ENCODE results near the gene DDX11. TPM values are rescaled to one million over a fixed set of nuclear protein-coding genes. Genes with fewer than 3 reads are reported as not detected.
"Not testable (repeated sequence)": the region's sequence is repeated elsewhere in the genome, so short reads cannot be mapped to it uniquely, and the experiment has no call there.

The DDX11 gene
- polyA plus RNA-seq, 1 of the 3 experiments (the other 2 are of a cell fraction): 33.4 TPM

DNA sequence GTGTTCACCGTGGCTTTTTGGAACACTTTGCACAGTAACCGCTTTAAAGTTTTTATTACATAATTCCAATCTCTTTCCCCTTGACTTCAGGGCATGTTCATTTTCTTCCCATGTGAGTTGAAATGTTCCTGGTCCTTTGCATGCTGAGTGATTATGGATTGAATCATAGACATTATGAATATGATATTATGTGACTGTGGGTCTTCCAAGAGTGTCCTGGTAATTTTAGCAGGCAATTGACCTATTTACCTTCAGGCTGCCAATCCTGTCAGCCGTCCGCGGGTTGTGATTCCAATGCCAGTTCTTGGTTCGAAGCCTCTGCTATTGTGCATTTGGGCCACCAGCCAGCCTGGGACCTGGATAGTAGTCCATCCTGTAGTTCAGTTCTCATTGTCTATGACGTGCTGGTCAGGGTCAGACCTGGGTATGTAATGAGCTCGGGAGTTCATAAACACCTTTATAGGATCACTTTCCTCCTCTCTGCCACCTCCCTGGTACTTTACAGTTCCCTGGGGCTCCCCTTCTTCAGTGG lies 32.6 kb upstream of the DDX11 start:
- Histone ChIP-seq H3F3A (replicated peaks; ENCODE audit: insufficient read depth) (no peaks in the 10 kb centered on the region), H3K4me1 (ENCODE audit: control insufficient read depth in 1 of 2, insufficient read depth in 2 of 2, low read depth in 1 of 2, low read length in 1 of 2) (no peaks in the 10 kb centered on the region), H4K20me1 (ENCODE audit: insufficient read depth) (no peaks in the 10 kb centered on the region), H3K9me3 (no peaks in the 10 kb centered on the region), H3K9ac (no peak overlapping the region), H3K79me2 (ENCODE audit: insufficient read depth) (no peaks in the 10 kb centered on the region), H3K4me3 (ENCODE audit: low read depth in 2 of 2, low read length in 1 of 2) (no peak overlapping the region), H3K9me2 (no peaks in the 10 kb centered on the region), H3K27ac (ENCODE audit: low read depth in 2 of 2, low read length in 1 of 2) (no peak overlapping the region), H3K36me3 (replicated peaks in 1 of 2; ENCODE audit: control insufficient read depth in 1 of 2, insufficient read depth in 2 of 2, low read length in 1 of 2) (no peaks in the 10 kb centered on the region), H3K4me2 (no peak overlapping the region), H3K27me3 (ENCODE audit: insufficient read depth) (no peaks in the 10 kb centered on the region), H2AFZ (ENCODE audit: low read depth) (no peak overlapping the region)
- 79% methylated on average over 8 of the region's 8 CpGs for WGBS (ENCODE audit: low lambda C conversion rate)
- ChIA-PET POLR2A (no interaction called here), CTCF (no interaction called here)
- no peak for DNase-seq
- no peak for TF ChIP-seq POLR2AphosphoS5 (IDR thresholded peaks at IDR 0.05; ENCODE audit: low read depth, low read length)
- no peak for TF ChIP-seq TCF12 (IDR thresholded peaks at IDR 0.05)
- TF ChIP-seq EZH2phosphoT487 (IDR thresholded peaks at IDR 0.05; ENCODE audit: borderline replicate concordance, low read depth): no peak
- TF ChIP-seq NFIC (IDR thresholded peaks at IDR 0.05; ENCODE audit: borderline replicate concordance): no peak
- no peak for TF ChIP-seq FOXJ3 (CRISPR knock-in tag; IDR thresholded peaks at IDR 0.05)
- no peak for TF ChIP-seq MXI1 (IDR thresholded peaks at IDR 0.05; ENCODE audit: low read depth, low read length)
- no peak for TF ChIP-seq YY1 (IDR thresholded peaks at IDR 0.05; ENCODE audit: low read depth)

DNA sequence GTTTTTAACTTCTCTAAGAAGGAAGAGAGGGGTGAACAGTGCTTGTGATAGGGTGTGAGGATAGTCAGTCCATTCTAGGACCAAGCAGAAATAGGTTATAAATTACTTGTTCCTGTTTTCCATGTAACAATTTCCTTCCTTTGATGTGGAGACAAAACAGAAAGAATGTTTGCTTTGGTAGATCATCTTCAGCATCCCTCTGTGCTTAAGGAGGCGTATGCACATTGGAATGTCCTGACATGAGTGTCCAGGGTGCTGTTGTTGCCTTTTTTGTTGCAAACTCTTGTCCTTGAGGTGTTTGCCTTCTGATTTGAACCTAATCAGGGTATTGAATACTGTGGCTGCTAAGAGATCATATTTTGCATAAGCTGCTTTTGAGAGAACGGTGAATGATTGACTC lies 23.5 kb upstream of the DDX11 start:
- H3K9me3 ChIP-seq; H3K4me2 ChIP-seq; H3K27me3 ChIP-seq (ENCODE audit: insufficient read depth); DNase-seq; POLR2A ChIA-PET; H3K4me1 ChIP-seq (ENCODE audit: control insufficient read depth in 1 of 2, insufficient read depth in 2 of 2, low read depth in 1 of 2, low read length in 1 of 2); H3F3A ChIP-seq (replicated peaks; ENCODE audit: insufficient read depth); H3K36me3 ChIP-seq (replicated peaks in 1 of 2; ENCODE audit: control insufficient read depth in 1 of 2, insufficient read depth in 2 of 2, low read length in 1 of 2); H2AFZ ChIP-seq (ENCODE audit: low read depth); H3K4me3 ChIP-seq (ENCODE audit: low read depth in 2 of 2, low read length in 1 of 2); CTCF ChIA-PET; H3K9ac ChIP-seq; H3K9me2 ChIP-seq; H3K27ac ChIP-seq (ENCODE audit: low read depth in 2 of 2, low read length in 1 of 2); H4K20me1 ChIP-seq (ENCODE audit: insufficient read depth); H3K79me2 ChIP-seq (ENCODE audit: insufficient read depth): not testable (repeated sequence)
- WGBS (ENCODE audit: low lambda C conversion rate): 91% methylated on average over 2 of the region's 2 CpGs

DNA sequence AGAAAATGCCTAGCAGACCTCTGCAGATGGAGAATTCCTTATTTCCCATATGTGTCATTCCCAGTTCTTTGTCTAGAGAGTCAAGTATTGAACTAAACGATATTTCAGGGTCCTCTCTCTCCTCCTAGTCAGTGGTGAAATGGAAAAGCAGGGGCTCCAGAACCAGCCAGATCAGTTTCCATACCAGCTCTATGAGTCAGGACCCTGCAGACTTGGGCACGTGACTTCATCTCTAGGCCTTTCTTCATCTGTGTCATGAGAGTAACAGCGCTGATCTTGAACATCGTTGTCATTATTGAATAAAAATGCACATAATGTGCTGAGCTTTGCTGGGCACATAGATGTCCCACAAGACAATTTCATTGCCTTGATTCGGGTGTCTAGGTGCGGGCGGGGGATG lies 23.1 kb upstream of the DDX11 start:
- H3K4me3 ChIP-seq (ENCODE audit: low read depth in 2 of 2, low read length in 1 of 2); H3K9me3 ChIP-seq; H2AFZ ChIP-seq (ENCODE audit: low read depth); H3K27me3 ChIP-seq (ENCODE audit: insufficient read depth); H3K36me3 ChIP-seq (replicated peaks in 1 of 2; ENCODE audit: control insufficient read depth in 1 of 2, insufficient read depth in 2 of 2, low read length in 1 of 2); H3K79me2 ChIP-seq (ENCODE audit: insufficient read depth); H3K9ac ChIP-seq; H3K9me2 ChIP-seq; H4K20me1 ChIP-seq (ENCODE audit: insufficient read depth); H3K4me2 ChIP-seq; CTCF ChIA-PET; POLR2A ChIA-PET; H3F3A ChIP-seq (replicated peaks; ENCODE audit: insufficient read depth); H3K27ac ChIP-seq (ENCODE audit: low read depth in 2 of 2, low read length in 1 of 2); DNase-seq; H3K4me1 ChIP-seq (ENCODE audit: control insufficient read depth in 1 of 2, insufficient read depth in 2 of 2, low read depth in 1 of 2, low read length in 1 of 2): not testable (repeated sequence)
- TF ChIP-seq, protein P1, sequence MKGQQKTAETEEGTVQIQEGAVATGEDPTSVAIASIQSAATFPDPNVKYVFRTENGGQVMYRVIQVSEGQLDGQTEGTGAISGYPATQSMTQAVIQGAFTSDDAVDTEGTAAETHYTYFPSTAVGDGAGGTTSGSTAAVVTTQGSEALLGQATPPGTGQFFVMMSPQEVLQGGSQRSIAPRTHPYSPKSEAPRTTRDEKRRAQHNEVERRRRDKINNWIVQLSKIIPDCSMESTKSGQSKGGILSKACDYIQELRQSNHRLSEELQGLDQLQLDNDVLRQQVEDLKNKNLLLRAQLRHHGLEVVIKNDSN (IDR thresholded peaks at IDR 0.05; ENCODE audit: borderline replicate concordance, low read depth): peak; percentile 79
- TF ChIP-seq JUND (IDR thresholded peaks at IDR 0.05): peak; percentile 7; the same call in 1 of the 2 replicates
- 72% methylated on average over 7 of the region's 7 CpGs for WGBS (ENCODE audit: low lambda C conversion rate)

DNA sequence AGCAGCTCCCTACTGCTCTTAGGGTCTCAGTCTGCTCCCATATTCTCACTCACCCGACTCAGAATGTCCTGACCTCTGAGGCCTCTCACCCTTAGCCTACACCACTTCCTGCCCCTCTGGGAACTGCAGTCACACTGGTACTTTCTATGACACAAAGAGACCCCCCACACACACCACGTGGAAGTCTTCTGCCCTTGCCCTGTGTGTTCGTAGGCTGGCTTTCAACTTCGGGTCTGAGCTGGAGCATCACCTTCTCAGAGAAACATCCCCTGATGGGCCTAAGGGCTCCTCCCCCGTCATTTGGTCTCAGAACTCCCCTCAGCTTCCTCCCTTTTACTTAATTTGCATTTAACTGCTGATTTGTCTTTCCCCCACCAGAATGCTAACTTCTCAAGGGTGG lies 22.0 kb upstream of the DDX11 start:
- 87% methylated on average over 4 of the region's 5 CpGs for WGBS (ENCODE audit: low lambda C conversion rate)

DNA sequence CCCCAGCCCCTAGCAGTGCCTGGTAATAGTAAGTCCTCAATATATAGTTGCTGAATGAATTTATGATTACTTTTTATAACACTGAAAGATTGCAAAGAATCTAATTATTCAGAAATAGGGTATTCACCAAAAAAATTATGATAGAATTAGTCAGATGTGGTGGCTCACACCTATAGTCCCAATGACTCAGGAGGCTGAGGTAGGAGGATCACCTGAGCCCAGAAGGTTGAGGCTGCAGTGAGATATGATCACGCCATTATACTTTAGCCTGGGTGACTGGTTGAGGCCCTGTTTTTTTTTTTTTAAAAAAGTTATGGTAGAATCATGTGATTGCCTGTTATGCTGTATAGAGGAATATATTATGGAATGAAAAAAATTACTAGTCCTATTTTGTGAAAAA lies 21.5 kb upstream of the DDX11 start:
- H3K36me3 ChIP-seq (replicated peaks in 1 of 2; ENCODE audit: control insufficient read depth in 1 of 2, insufficient read depth in 2 of 2, low read length in 1 of 2); H3K4me1 ChIP-seq (ENCODE audit: control insufficient read depth in 1 of 2, insufficient read depth in 2 of 2, low read depth in 1 of 2, low read length in 1 of 2); H3K9me2 ChIP-seq; POLR2A ChIA-PET; H3K4me2 ChIP-seq; DNase-seq; H3K9me3 ChIP-seq; H3K79me2 ChIP-seq (ENCODE audit: insufficient read depth); H3K27ac ChIP-seq (ENCODE audit: low read depth in 2 of 2, low read length in 1 of 2); H3F3A ChIP-seq (replicated peaks; ENCODE audit: insufficient read depth); H2AFZ ChIP-seq (ENCODE audit: low read depth); H3K9ac ChIP-seq; H4K20me1 ChIP-seq (ENCODE audit: insufficient read depth); H3K27me3 ChIP-seq (ENCODE audit: insufficient read depth); H3K4me3 ChIP-seq (ENCODE audit: low read depth in 2 of 2, low read length in 1 of 2): not testable (repeated sequence)
- WGBS (ENCODE audit: low lambda C conversion rate): 95% methylated on average over 1 of the region's 1 CpG
- CTCF ChIA-PET: interaction anchor here (1.8 to 2.1 kb wide), 2 partner anchors 66 to 205 kb away, joined by 4 to 7 read pairs; no protein-coding TSS in a partner anchor

More for the DNA sequence above, 22.0 kb upstream of the DDX11 start:
- H3K9ac ChIP-seq; H3K9me3 ChIP-seq; H3K4me3 ChIP-seq (ENCODE audit: low read depth in 2 of 2, low read length in 1 of 2); H3K36me3 ChIP-seq (replicated peaks in 1 of 2; ENCODE audit: control insufficient read depth in 1 of 2, insufficient read depth in 2 of 2, low read length in 1 of 2); H4K20me1 ChIP-seq (ENCODE audit: insufficient read depth); H3K4me1 ChIP-seq (ENCODE audit: control insufficient read depth in 1 of 2, insufficient read depth in 2 of 2, low read depth in 1 of 2, low read length in 1 of 2); H3K27ac ChIP-seq (ENCODE audit: low read depth in 2 of 2, low read length in 1 of 2); H3K9me2 ChIP-seq; H3K4me2 ChIP-seq; H3K79me2 ChIP-seq (ENCODE audit: insufficient read depth); H2AFZ ChIP-seq (ENCODE audit: low read depth); H3K27me3 ChIP-seq (ENCODE audit: insufficient read depth); POLR2A ChIA-PET; H3F3A ChIP-seq (replicated peaks; ENCODE audit: insufficient read depth); DNase-seq: not testable (repeated sequence)
- CTCF ChIA-PET: interaction anchor here (1.8 kb wide), 1 partner anchor 66 kb away, joined by 4 read pairs; no protein-coding TSS in a partner anchor

Measured in SK-N-SH (cell line).